Stimulated activated naive CD8-positive, alpha-beta T cell treated with anti-CD3 and anti-CD28 coated beads, Interleukin-15, Interleukin-2, amounts not matched to agents 100 U/mL and 50 U/mL, for 24 hours (primary cell): ENCODE data around the gene ICAM2.

ENCODE experiments used
- ATAC-seq: fragments of 150-1000 bp; cut with Tn5 transposase; one replicate; pipeline ENCODE4 v1.10.0; 2021
- DNase-seq: peaks from one replicate; pipeline ENCODE4 v3.0.0; 2021

Gene ICAM2

GRCh38 chr17:64020056-64020766 lies at the start of gene ICAM2:
Gene ICAM2, minus strand, starts transcription at chr17:64020633. Its CDS starts 13,942 bp downstream, at chr17:64006691.
- peak; percentile 85 for DNase-seq
- ATAC-seq = peak; percentile 78

- no peak for ATAC-seq
- no peak for DNase-seq
Observed at GRCh38 chr17:64070213-64070612, 49.8 kb upstream of the ICAM2 start.

GRCh38 chr17:64069143-64069542 lies 48.7 kb upstream of the ICAM2 start:
- DNase-seq = no peak
- no peak for ATAC-seq

- peak; percentile 52 for ATAC-seq
- DNase-seq = no peak
Observed at GRCh38 chr17:64067657-64068056, 47.2 kb upstream of the ICAM2 start.

GRCh38 chr17:64066716-64067115 lies 46.3 kb upstream of the ICAM2 start:
- ATAC-seq (peak; percentile 62), DNase-seq (no peak)

GRCh38 chr17:64065161-64065560 lies 44.7 kb upstream of the ICAM2 start:
- DNase-seq (no peak), ATAC-seq (no peak)

- DNase-seq = no peak
- no peak for ATAC-seq
Observed at GRCh38 chr17:64064331-64064730, 43.9 kb upstream of the ICAM2 start.

- ATAC-seq = no peak
Observed at GRCh38 chr17:64063766-64064224, 43.4 kb upstream of the ICAM2 start.

GRCh38 chr17:64063088-64063487 lies 42.7 kb upstream of the ICAM2 start:
- ATAC-seq = no peak

More at GRCh38 chr17:64063766-64064224, 43.4 kb upstream of the ICAM2 start:
- DNase-seq = peak; percentile 61

GRCh38 chr17:64061178-64061898 lies 40.9 kb upstream of the ICAM2 start:
- DNase-seq (peak; percentile 22), ATAC-seq (peak; percentile 79)

More at GRCh38 chr17:64063088-64063487, 42.7 kb upstream of the ICAM2 start:
- DNase-seq = no peak

GRCh38 chr17:64060331-64060730 lies 39.9 kb upstream of the ICAM2 start:
- DNase-seq = no peak
- ATAC-seq = no peak

GRCh38 chr17:64059756-64060155 lies 39.3 kb upstream of the ICAM2 start:
- ATAC-seq = no peak
- DNase-seq = no peak

- no peak for DNase-seq
- ATAC-seq = no peak
Observed at GRCh38 chr17:64058621-64059020, 38.2 kb upstream of the ICAM2 start.

- DNase-seq = no peak
- ATAC-seq = no peak
Observed at GRCh38 chr17:64057701-64058263, 37.3 kb upstream of the ICAM2 start.

- ATAC-seq (peak; percentile 2), DNase-seq (no peak)
Observed at GRCh38 chr17:64056269-64057005, 36.0 kb upstream of the ICAM2 start.

GRCh38 chr17:64055183-64056142 lies 35.0 kb upstream of the ICAM2 start:
- DNase-seq = no peak

GRCh38 chr17:64054304-64054703 lies 33.9 kb upstream of the ICAM2 start:
- ATAC-seq = no peak
- DNase-seq = no peak

More at GRCh38 chr17:64055183-64056142, 35.0 kb upstream of the ICAM2 start:
- ATAC-seq = no peak

GRCh38 chr17:64053101-64053500 lies 32.7 kb upstream of the ICAM2 start:
- DNase-seq (no peak), ATAC-seq (no peak)

GRCh38 chr17:64051153-64051552 lies 30.7 kb upstream of the ICAM2 start:
- ATAC-seq = peak; percentile 71
- no peak for DNase-seq

GRCh38 chr17:64048805-64049204 lies 28.4 kb upstream of the ICAM2 start:
- ATAC-seq (no peak), DNase-seq (no peak)

- no peak for DNase-seq
- ATAC-seq = no peak
Observed at GRCh38 chr17:64045176-64045575, 24.7 kb upstream of the ICAM2 start.
